Liver (tissue), 9 donors: ENCODE data around the gene IWS1. TPM values are rescaled to one million over a fixed set of nuclear protein-coding genes. Genes with fewer than 3 reads are reported as not detected.

Experiments
- DNase-seq: peaks from one replicate; pipeline ENCODE4 v3.0.0-alpha.2; 2017; ENCODE audit warnings: low spot score
- H3K27ac ChIP-seq, 2 donors: one replicate each; pipeline ENCODE4 v1.7.0; 2013; ENCODE audit warnings: inconsistent platforms in 2 of 2, low read length in 2 of 2, control low read depth in 1 of 2, low read depth in 1 of 2, mild to moderate bottlenecking in 1 of 2
- H3K27me3 ChIP-seq, 4 donors: one replicate each; pipeline versions ENCODE4 v1.6.1 to v1.7.0; 2013; ENCODE audit warnings: low read length in 3 of 4, inconsistent platforms in 1 of 4, mild to moderate bottlenecking in 1 of 4, moderate library complexity in 1 of 4; ENCODE audit not compliant: control insufficient read depth in 4 of 4, insufficient read depth in 4 of 4
- H3K36me3 ChIP-seq, 4 donors: one replicate each; pipeline versions ENCODE4 v1.6.1 to v1.7.0; 2013; ENCODE audit warnings: low read length in 3 of 4, mild to moderate bottlenecking in 3 of 4, low read depth in 1 of 4, moderate library complexity in 1 of 4; ENCODE audit not compliant: control insufficient read depth in 4 of 4, insufficient read depth in 3 of 4
- H3K4me1 ChIP-seq, 4 donors: one replicate each; pipeline versions ENCODE4 v1.6.1 to v1.7.0; 2013; ENCODE audit warnings: low read length in 3 of 4, mild to moderate bottlenecking in 3 of 4, moderate library complexity in 1 of 4; ENCODE audit not compliant: control insufficient read depth in 4 of 4, insufficient read depth in 4 of 4
- H3K4me3 ChIP-seq, 3 donors: one replicate each; pipeline versions ENCODE4 v1.6.1 to v1.7.0; 2013; ENCODE audit warnings: low read length in 3 of 3, control low read depth in 1 of 3, low read depth in 1 of 3, mild to moderate bottlenecking in 1 of 3
- H3K9ac ChIP-seq, 2 donors: one replicate each; pipeline ENCODE4 v1.7.0; 2013; ENCODE audit warnings: low read length in 2 of 2, mild to moderate bottlenecking in 2 of 2, moderate library complexity in 2 of 2, control low read depth in 1 of 2, low read depth in 1 of 2
- H3K9me3 ChIP-seq, 4 donors: one replicate each; pipeline versions ENCODE4 v1.6.1 to v1.7.0; 2013; ENCODE audit warnings: low read length in 3 of 4; ENCODE audit not compliant: control insufficient read depth in 4 of 4
- ATF3 ChIP-seq: IDR thresholded peaks from 2 replicates; pipeline ENCODE4 v1.6.1; 2016; ENCODE audit warnings: antibody characterized with exemption
- CTCF ChIP-seq: fragments of 150-350 bp; IDR thresholded peaks from 2 replicates; pipeline ENCODE4 v1.5.1; 2017; ENCODE audit warnings: improper control_type of control experiment, low read depth, low read length; ENCODE audit not compliant: missing input control
- EGR1 ChIP-seq, 2 donors: IDR thresholded peaks; 2 replicates each; pipeline ENCODE4 v1.6.1; 2016 to 2018; ENCODE audit warnings: antibody characterized with exemption in 2 of 2, low read depth in 2 of 2
- FOXA1 ChIP-seq: IDR thresholded peaks from 2 replicates; pipeline ENCODE4 v1.6.1; 2016; ENCODE audit warnings: antibody characterized with exemption
- FOXA2 ChIP-seq: IDR thresholded peaks from 2 replicates; pipeline ENCODE4 v1.6.1; 2016; ENCODE audit warnings: antibody characterized with exemption
- GABPA ChIP-seq, 2 donors: IDR thresholded peaks in 1 of 2; conservative IDR thresholded peaks in 1 of 2; 2 replicates each; pipeline ENCODE4 v1.6.1; 2016; ENCODE audit warnings: antibody characterized with exemption in 2 of 2, mild to moderate bottlenecking in 1 of 2, moderate library complexity in 1 of 2
- HNF4A ChIP-seq, 2 donors: conservative IDR thresholded peaks; 2 replicates each; pipeline ENCODE4 v1.6.1; 2016; ENCODE audit warnings: antibody characterized with exemption in 2 of 2, mild to moderate bottlenecking in 2 of 2
- HNF4G ChIP-seq: IDR thresholded peaks from 2 replicates; pipeline ENCODE4 v1.6.1; 2016; ENCODE audit warnings: antibody characterized with exemption
- JUND ChIP-seq, 2 donors: IDR thresholded peaks; 2 replicates each; pipeline ENCODE4 v1.6.1; 2016; ENCODE audit warnings: antibody characterized with exemption in 2 of 2
- MAX ChIP-seq: IDR thresholded peaks from 2 replicates; pipeline ENCODE4 v1.6.1; 2016; ENCODE audit warnings: antibody characterized with exemption
- NR2F2 ChIP-seq: IDR thresholded peaks from 2 replicates; pipeline ENCODE4 v1.6.1; 2016; ENCODE audit warnings: antibody characterized with exemption
- RAD21 ChIP-seq, 2 donors: IDR thresholded peaks; 2 replicates each; pipeline ENCODE4 v1.6.1; 2016; ENCODE audit warnings: antibody characterized with exemption in 2 of 2, mild to moderate bottlenecking in 2 of 2
- RXRA ChIP-seq, 2 donors: IDR thresholded peaks; 2 replicates each; pipeline ENCODE4 v1.6.1; 2017 to 2018; ENCODE audit warnings: antibody characterized with exemption in 2 of 2, mild to moderate bottlenecking in 1 of 2
- SP1 ChIP-seq: IDR thresholded peaks from 2 replicates; pipeline ENCODE4 v1.6.1; 2018; ENCODE audit warnings: antibody characterized with exemption, mild to moderate bottlenecking
- TAF1 ChIP-seq: conservative IDR thresholded peaks from 2 replicates; pipeline ENCODE4 v1.6.1; 2016; ENCODE audit warnings: antibody characterized with exemption, mild to moderate bottlenecking
- YY1 ChIP-seq: IDR thresholded peaks from 2 replicates; pipeline ENCODE4 v1.6.1; 2016; ENCODE audit warnings: antibody characterized with exemption, mild to moderate bottlenecking
- ZBTB33 ChIP-seq: IDR thresholded peaks from 2 replicates; pipeline ENCODE4 v1.6.1; 2016; ENCODE audit warnings: antibody characterized with exemption
- WGBS: extraction: QIAGEN DNeasy Blood & Tissue Kit; methylation state at CpG from one replicate; pipeline ENCODE4 v1.1.7; 2013; 5-methylcytosine and 5-hydroxymethylcytosine counted together
- polyA plus RNA-seq, 2 donors: library from polyadenylated mRNA; stranded (reverse) in 1 of 2; unstranded in 1 of 2; fragments of 200-250 nt in 1 of 2; fragments of >200 nt in 1 of 2; fragmentation: Nextera tagmentation in 1 of 2; extraction: Ambion mirVana in 1 of 2; gene quantifications; one replicate each; pipeline versions ENCODE4 v1.2.1 to v1.2.3, GENCODE V29; 2013 to 2015
- total RNA-seq, 2 donors: library from RNA; depleted of rRNA; stranded (reverse); fragments of >200 nt; gene quantifications; one replicate each; pipeline ENCODE4 v1.2.3, GENCODE V29; 2014
- donor health status: healthy.
- donor health status: healthy.
- donor health status: healthy.
- donor health status: healthy.
- donor health status: healthy.

IWS1 gene
- total and polyA plus RNA-seq, 4 donors = 13.0 to 28.9 (median 22.8) TPM

GRCh38 chr2:127479866-127480743, 46.2 kb downstream of the IWS1 start:
- no peaks in the 10 kb centered on the region for H3K27me3 ChIP-seq
- no peak overlapping the region for H3K27ac ChIP-seq
- peaks cover 1 to 11% (median 4%) of the 10 kb centered on the region in 4 donors for H3K4me1 ChIP-seq
- H3K36me3 ChIP-seq = peaks cover 2 to 36% (median 26%) of the 10 kb centered on the region in 4 donors
- 60% methylated on average over 8 of the region's 8 CpGs for WGBS
- H3K4me3 ChIP-seq = no peak overlapping the region
- no peaks in the 10 kb centered on the region for H3K9me3 ChIP-seq
- TF ChIP-seq JUND (IDR thresholded peaks at IDR 0.05) (no peak), EGR1 (IDR thresholded peaks at IDR 0.05; ENCODE audit: low read depth in 2 of 2) (no peak), ATF3 (no peak), SP1 (no peak), NR2F2 (no peak), MAX (no peak), HNF4A (conservative IDR thresholded peaks at IDR 0.05) (no peak), RAD21 (IDR thresholded peaks at IDR 0.05) (no peak), HNF4G (no peak), YY1 (no peak), ZBTB33 (no peak), RXRA (IDR thresholded peaks at IDR 0.05) (no peak), FOXA2 (no peak), FOXA1 (no peak), CTCF (no peak), TAF1 (no peak), GABPA (IDR thresholded peaks at IDR 0.05 in 1 of 2, conservative IDR thresholded peaks at IDR 0.05 in 1 of 2) (no peak)
- no peak overlapping the region for H3K9ac ChIP-seq
- no peak for DNase-seq

- Histone ChIP-seq H3K36me3 (peaks cover 2 to 29% (median 21%) of the 10 kb centered on the region in 4 donors), H3K9me3 (no peaks in the 10 kb centered on the region), H3K4me1 (peaks cover 1 to 11% (median 4%) of the 10 kb centered on the region in 4 donors), H3K9ac (peak overlapping the region in 1 of 2 donors; percentile 39), H3K27ac (no peak overlapping the region), H3K27me3 (no peaks in the 10 kb centered on the region), H3K4me3 (no peak overlapping the region)
- no peak for DNase-seq
- 56% methylated on average over 5 of the region's 5 CpGs for WGBS
- TF ChIP-seq CTCF (peak; percentile 72), RXRA (IDR thresholded peaks at IDR 0.05) (no peak), ZBTB33 (no peak), YY1 (no peak), MAX (no peak), SP1 (no peak), RAD21 (IDR thresholded peaks at IDR 0.05) (peak; percentile 97), TAF1 (no peak)
Observed at GRCh38 chr2:127479219-127479825, 47.0 kb downstream of the IWS1 start.
